ENCODE measurements around the gene COBL. TPM values are rescaled to one million over a fixed set of nuclear protein-coding genes. Genes with fewer than 3 reads are reported as not detected.

COBL gene
- total RNA-seq, 4 donors from 2014 or later: 1.1 to 27.7 (median 15.2) TPM

DNA sequence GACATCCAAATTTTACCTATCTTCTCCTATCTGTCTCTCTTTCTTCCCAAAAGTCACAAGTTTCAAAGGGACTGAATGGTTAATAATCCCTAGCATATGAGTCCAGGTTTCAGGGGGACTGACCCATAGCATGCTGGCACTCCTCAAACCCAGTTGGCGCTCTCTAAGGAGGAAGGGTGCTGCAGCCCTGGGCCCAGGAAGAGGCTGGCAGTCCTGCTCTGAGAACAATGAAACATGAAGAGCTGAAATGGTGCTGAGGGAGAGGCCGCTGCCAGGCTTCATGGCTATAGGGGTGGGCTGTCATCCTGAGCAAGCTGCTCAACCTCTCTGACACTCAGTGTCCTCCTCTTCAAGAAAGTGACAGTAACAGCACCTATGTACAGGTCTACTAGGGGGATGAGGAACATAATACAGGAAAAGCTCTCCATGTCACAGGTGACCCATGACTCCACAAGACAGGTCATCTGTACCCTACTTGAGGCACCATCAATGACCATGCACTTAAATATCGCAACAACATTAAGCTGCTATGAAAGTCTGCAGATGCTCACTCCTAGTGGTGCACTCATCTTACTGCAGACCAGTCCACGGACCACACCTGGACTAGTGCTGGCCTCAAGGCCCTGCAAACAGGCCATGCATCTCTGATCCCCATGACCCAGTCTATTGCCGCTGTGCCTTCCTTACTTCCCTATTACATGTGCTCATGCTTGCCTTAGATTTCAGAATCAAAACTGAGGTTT, 17.0 kb downstream of the COBL start:
- DNase-seq (ENCODE audit: low spot score) (no peak), ATAC-seq (ENCODE audit: low FRiP score) (no peak)
- TF ChIP-seq, protein P1, sequence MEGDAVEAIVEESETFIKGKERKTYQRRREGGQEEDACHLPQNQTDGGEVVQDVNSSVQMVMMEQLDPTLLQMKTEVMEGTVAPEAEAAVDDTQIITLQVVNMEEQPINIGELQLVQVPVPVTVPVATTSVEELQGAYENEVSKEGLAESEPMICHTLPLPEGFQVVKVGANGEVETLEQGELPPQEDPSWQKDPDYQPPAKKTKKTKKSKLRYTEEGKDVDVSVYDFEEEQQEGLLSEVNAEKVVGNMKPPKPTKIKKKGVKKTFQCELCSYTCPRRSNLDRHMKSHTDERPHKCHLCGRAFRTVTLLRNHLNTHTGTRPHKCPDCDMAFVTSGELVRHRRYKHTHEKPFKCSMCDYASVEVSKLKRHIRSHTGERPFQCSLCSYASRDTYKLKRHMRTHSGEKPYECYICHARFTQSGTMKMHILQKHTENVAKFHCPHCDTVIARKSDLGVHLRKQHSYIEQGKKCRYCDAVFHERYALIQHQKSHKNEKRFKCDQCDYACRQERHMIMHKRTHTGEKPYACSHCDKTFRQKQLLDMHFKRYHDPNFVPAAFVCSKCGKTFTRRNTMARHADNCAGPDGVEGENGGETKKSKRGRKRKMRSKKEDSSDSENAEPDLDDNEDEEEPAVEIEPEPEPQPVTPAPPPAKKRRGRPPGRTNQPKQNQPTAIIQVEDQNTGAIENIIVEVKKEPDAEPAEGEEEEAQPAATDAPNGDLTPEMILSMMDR (IDR thresholded peaks at IDR 0.05): no peak

DNA sequence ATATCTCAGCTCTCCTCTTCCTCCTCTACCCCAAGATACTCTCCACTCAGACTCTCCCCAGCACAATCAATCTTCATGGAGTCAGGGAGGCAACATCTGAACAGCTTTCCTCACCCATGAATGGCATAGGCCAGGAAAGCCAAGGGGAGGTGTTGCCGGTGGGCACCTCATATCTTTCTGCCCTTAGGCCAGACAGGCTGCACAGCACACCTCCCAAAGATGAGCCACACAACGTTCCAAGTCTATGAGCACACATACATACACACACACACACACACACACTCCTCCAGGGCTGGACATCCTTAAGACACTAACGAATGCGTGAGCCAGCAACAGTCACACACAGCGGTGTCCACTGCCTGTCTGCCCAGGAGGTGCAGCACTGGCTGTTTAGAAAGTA, 17.7 kb downstream of the COBL start:
- DNase-seq (ENCODE audit: low spot score) (no peak), ATAC-seq (ENCODE audit: low FRiP score) (no peak)
- TF ChIP-seq, protein P1 (IDR thresholded peaks at IDR 0.05): no peak

DNA sequence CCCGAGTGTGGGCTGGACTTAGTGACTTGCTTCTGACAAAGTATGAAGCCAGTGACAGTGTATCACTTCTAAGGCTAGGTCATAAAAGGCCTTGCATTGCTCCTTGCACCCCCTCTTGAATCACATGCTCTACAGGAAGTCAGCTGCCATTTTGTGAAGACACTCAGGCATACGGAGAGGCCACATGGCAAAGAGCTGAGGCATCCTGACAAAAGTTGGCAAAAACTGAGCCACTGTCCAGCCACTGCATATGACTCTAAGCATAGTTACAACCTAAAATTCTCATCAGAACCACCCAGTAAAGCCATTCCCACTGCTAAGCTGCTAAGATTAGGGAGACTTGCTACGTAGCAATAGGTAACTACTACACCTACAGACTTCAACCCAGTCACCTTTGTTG, 18.6 kb downstream of the COBL start:
- ATAC-seq (ENCODE audit: low FRiP score) (no peak), DNase-seq (ENCODE audit: low spot score) (no peak)

DNA sequence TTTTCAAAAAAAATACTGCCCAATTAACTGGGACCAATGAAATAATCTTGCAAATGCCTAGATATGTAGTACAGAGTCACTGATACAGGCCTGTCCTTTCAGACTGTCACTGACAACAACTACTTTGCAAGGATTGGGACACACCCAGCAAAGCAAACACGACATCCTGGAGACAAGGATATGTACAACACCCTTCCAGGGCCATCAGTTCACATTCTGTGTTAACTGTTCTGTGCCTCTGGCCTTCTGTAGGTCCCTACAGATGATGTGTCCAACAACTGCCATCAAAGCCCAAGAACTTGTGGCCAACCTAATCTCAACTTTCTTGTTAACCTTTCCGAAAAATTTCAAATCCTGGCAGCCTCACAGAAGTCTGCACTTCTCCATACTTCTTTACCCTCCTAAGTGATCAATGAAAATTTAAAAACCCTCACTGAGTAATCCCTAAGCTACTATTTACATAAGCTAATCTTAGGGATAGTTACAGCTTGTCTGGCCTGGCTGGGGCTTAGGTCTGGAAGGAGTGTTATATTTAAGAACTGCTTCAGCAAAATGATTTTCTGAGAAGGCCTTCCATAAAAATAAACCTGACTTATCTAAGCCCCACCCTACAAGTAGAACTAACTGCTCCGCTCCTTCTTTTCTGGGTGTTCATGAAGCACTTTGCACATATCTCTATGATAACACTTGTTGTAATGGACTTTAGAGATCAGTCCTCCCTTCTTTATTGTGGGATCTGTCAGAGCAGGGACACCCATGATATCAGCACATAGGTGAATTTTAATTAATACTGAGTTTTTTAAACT, 21.0 kb downstream of the COBL start:
- DNase-seq (ENCODE audit: low spot score) (no peak), ATAC-seq (ENCODE audit: low FRiP score) (no peak)
- TF ChIP-seq, protein P1 (IDR thresholded peaks at IDR 0.05): no peak

More for the DNA sequence above, 18.6 kb downstream of the COBL start:
- TF ChIP-seq, protein P1 (IDR thresholded peaks at IDR 0.05): no peak

DNA sequence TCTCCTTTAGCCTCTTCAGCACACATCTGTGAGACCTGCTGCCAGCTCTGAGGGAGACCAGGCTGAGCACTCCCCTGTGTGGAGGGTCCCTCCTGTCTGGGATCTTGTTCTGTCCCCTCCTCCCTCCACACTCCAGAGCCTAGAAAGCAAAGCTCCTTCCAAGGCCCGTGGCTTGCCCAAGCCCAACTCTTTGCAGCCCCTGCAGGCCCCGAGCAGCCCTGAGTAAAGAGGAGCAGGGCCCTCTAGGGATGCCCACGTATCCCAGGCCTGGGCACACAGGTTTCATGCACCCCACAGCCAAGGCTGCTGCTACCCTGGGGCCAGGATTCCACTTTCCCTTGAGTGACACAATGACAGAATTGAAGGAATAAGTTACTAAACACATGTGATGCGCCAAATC, 24.0 kb downstream of the COBL start:
- DNase-seq (ENCODE audit: low spot score) (no peak), ATAC-seq (ENCODE audit: low FRiP score) (no peak)
- TF ChIP-seq, protein P1 (IDR thresholded peaks at IDR 0.05): no peak

DNA sequence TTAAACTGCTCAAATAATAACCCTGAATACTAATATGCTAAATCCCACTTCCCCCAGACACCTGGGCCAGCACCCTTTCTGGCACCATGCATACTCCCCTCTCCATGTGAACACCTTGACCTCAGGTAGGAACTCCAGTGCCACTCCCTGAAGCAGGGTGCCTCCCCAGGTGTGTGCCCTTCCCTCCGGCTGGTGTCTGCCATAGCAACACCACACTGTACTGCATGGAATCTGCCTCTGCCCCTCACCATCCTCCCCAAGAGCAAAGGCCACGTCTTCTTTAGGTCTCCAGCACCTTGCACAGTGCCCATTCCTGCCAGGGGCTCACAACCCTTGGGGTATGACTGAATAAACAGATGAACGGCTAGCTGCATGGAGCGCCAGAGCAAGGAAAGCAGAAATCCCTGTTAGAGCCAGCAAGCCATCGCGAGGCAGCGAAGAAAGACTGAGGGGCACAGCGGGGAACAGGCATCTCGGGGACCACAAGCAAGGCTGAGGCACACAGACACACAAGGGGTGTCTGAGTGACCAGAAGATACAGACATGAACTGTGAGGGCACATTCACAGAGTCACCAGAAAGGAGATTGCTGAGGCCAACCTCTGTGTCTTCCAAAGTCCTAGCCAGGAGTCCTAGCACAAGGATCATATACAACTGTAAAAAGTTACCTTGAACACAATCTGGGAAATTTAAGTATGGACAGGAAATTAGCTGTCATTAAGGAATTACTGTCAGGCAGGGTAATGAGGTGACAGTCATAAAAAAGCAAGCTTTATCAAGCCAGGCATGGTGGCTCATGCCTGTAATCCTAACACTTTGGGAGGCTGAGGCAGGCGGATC, 25.7 kb downstream of the COBL start:
- TF ChIP-seq, protein P1 (IDR thresholded peaks at IDR 0.05): no peak
- DNase-seq (ENCODE audit: low spot score) (no peak), ATAC-seq (ENCODE audit: low FRiP score) (no peak)

Measured in omental fat pad (tissue), 4 donors.